Upper lobe of right lung (tissue), 1 donor: ENCODE data around the gene KATNA1. TPM values are rescaled to one million over a fixed set of nuclear protein-coding genes. Genes with fewer than 3 reads are reported as not detected.

Experiments
- ATAC-seq: fragments of 200-7000 bp; cut with Tn5 transposase; one replicate; pipeline ENCODE4 v1.9.1; 2020; ENCODE audit warnings: mild to moderate bottlenecking, moderate library complexity
- DNase-seq: peaks from one replicate; pipeline ENCODE4 v3.0.0-alpha.2; 2020
- H3K27ac ChIP-seq: fragments of 200-600 bp; one replicate; pipeline ENCODE4 v1.8.0; 2022
- H3K27me3 ChIP-seq: fragments of 200-600 bp; one replicate; pipeline ENCODE4 v1.8.0; 2022; ENCODE audit warnings: mild to moderate bottlenecking
- H3K36me3 ChIP-seq: fragments of 200-600 bp; one replicate; pipeline ENCODE4 v1.8.0; 2022
- H3K4me1 ChIP-seq: fragments of 200-600 bp; one replicate; pipeline ENCODE4 v1.8.0; 2022
- H3K4me3 ChIP-seq: fragments of 200-600 bp; one replicate; pipeline ENCODE4 v1.8.0; 2022; ENCODE audit warnings: mild to moderate bottlenecking
- H3K9me3 ChIP-seq: fragments of 200-600 bp; one replicate; pipeline ENCODE4 v1.8.0; 2022
- CTCF ChIP-seq: fragments of 200-600 bp; IDR thresholded peaks from one replicate; pipeline ENCODE4 v1.8.0; 2022; ENCODE audit warnings: antibody characterized with exemption
- intact Hi-C: fragments of 100-400 bp; cut with DNase I; formaldehyde crosslinking; loops from one replicate; pipeline ENCODE4 v1.11.0; 2022
- long read RNA-seq: library from polyadenylated mRNA; unstranded; transcript quantifications from one replicate; pipeline ENCODE4 v2.0.0, GENCODE V29; 2021
- total RNA-seq: library from RNA; stranded (reverse); fragmentation: NEBNext Ultra II Directional; extraction: Animal tissue kit (Norgen Biotek cat#: 25700); gene quantifications from one replicate; pipeline ENCODE4 v1.2.1, GENCODE V29; 2021
- donor health status: DM: no; HTN: yes; CAD: no; lungs with severe emphysema.

The KATNA1 gene
- total RNA-seq: 14.3 TPM
- long read RNA-seq, transcript KATNA1-203 (11 exons, 1,984 nt): major isoform, 19 of 22 reads
- long read RNA-seq, partial matches to known transcripts: 0 of 22 reads
- long read RNA-seq, other reads (novel, unspliced or antisense): 3 of 22 reads

GRCh38 chr6:149648148-149649145 is at the start of gene KATNA1:
Gene KATNA1 (minus strand): TSS chr6:149648714. CDS start chr6:149638547, 10,167 bp downstream.
- peak within 1 kb of the TSS; percentile 77 for H3K27ac ChIP-seq
- peaks cover 15% of the 10 kb centered on the region for H3K4me1 ChIP-seq
- peak within 1 kb of the TSS; percentile 75 for H3K4me3 ChIP-seq
- no peaks in the 10 kb centered on the region for H3K27me3 ChIP-seq
- intact Hi-C loops: no loop called here
- DNase-seq: peak; percentile 95
- no peaks in the 10 kb centered on the region for H3K9me3 ChIP-seq
- peak; percentile 9 for TF ChIP-seq CTCF
- peak; percentile 99 for ATAC-seq
- no peaks in the 10 kb centered on the region for H3K36me3 ChIP-seq

GRCh38 chr6:149698175-149698574 is 49.7 kb upstream of the KATNA1 start:
- intact Hi-C loops: no loop called here
- Histone ChIP-seq H3K9me3 (no peaks in the 10 kb centered on the region), H3K27me3 (no peaks in the 10 kb centered on the region), H3K36me3 (peaks cover 45% of the 10 kb centered on the region), H3K27ac (no peak overlapping the region), H3K4me1 (peaks cover 16% of the 10 kb centered on the region), H3K4me3 (no peak overlapping the region)
- TF ChIP-seq CTCF: no peak
- no peak for ATAC-seq
- no peak for DNase-seq

- no peak for ATAC-seq
- TF ChIP-seq CTCF: no peak
- Histone ChIP-seq H3K27me3 (no peaks in the 10 kb centered on the region), H3K4me3 (no peak overlapping the region), H3K4me1 (peaks cover 16% of the 10 kb centered on the region), H3K9me3 (no peaks in the 10 kb centered on the region), H3K27ac (no peak overlapping the region), H3K36me3 (peaks cover 53% of the 10 kb centered on the region)
- intact Hi-C loops: no loop called here
- no peak for DNase-seq
Measured at GRCh38 chr6:149696901-149697300, 48.4 kb upstream of the KATNA1 start.

- intact Hi-C loops: no loop called here
- no peaks in the 10 kb centered on the region for H3K9me3 ChIP-seq
- peaks cover 59% of the 10 kb centered on the region for H3K36me3 ChIP-seq
- H3K27ac ChIP-seq: no peak overlapping the region
- ATAC-seq (no peak), DNase-seq (no peak)
- H3K27me3 ChIP-seq: no peaks in the 10 kb centered on the region
- no peak for TF ChIP-seq CTCF
- H3K4me3 ChIP-seq: no peak overlapping the region
- no peaks in the 10 kb centered on the region for H3K4me1 ChIP-seq
Measured at GRCh38 chr6:149694921-149695320, 46.4 kb upstream of the KATNA1 start.

GRCh38 chr6:149691201-149691600 is 42.7 kb upstream of the KATNA1 start:
- no peak overlapping the region for H3K4me3 ChIP-seq
- no peak overlapping the region for H3K27ac ChIP-seq
- no peaks in the 10 kb centered on the region for H3K4me1 ChIP-seq
- no peak for TF ChIP-seq CTCF
- intact Hi-C loops: no loop called here
- no peaks in the 10 kb centered on the region for H3K9me3 ChIP-seq
- H3K27me3 ChIP-seq: no peaks in the 10 kb centered on the region
- peaks cover 67% of the 10 kb centered on the region for H3K36me3 ChIP-seq
- ATAC-seq (no peak), DNase-seq (no peak)
